Activated T-helper 1 cell treated with anti-CD3 and anti-CD28 coated beads, Interleukin-12 subunit alpha, Interleukin-12 subunit beta, Interleukin-2, Interleukin-4 antibody, amounts not matched to agents 30 ng/mL and 10 ng/mL and 1 ng/mL, durations not matched to agents 14 hours and 24 hours and 36 hours (primary cell): ENCODE measurements around the gene HOXC5. TPM values are rescaled to one million over a fixed set of nuclear protein-coding genes. Genes with fewer than 3 reads are reported as not detected.

Source experiments
- DNase-seq: peaks from one replicate; pipeline ENCODE4 v3.0.0; 2021; ENCODE audit warnings: low spot score
- H3K27ac Mint-ChIP-seq: one replicate; pipeline ENCODE4 v1.8.0; 2021; ENCODE audit warnings: mild to moderate bottlenecking, mixed read lengths
- H3K27me3 Mint-ChIP-seq: one replicate; pipeline ENCODE4 v1.8.0; 2022; ENCODE audit warnings: mild to moderate bottlenecking, moderate library complexity, mixed read lengths; ENCODE audit not compliant: insufficient read depth
- H3K36me3 Mint-ChIP-seq: one replicate; pipeline ENCODE4 v1.8.0; 2021; ENCODE audit warnings: low read depth, mixed read lengths
- H3K4me1 Mint-ChIP-seq: one replicate; pipeline ENCODE4 v1.8.0; 2021; ENCODE audit warnings: low read depth, mixed read lengths
- H3K4me3 Mint-ChIP-seq: one replicate; pipeline ENCODE4 v1.8.0; 2021; ENCODE audit warnings: mild to moderate bottlenecking, moderate library complexity, mixed read lengths
- H3K9me3 Mint-ChIP-seq: one replicate; pipeline ENCODE4 v1.8.0; 2021; ENCODE audit warnings: mixed read lengths
- intact Hi-C: fragments of 100-400 bp; cut with micrococcal nuclease; formaldehyde crosslinking; loops from one replicate; pipeline ENCODE4 v1.15.1; 2024
- total RNA-seq: library from RNA; stranded (reverse); gene quantifications from 2 replicates; pipeline ENCODE4 v1.2.3, GENCODE V29; 2022

The HOXC5 gene
- total RNA-seq, 1 donor from 2014 or later, result not detected

- no peak overlapping the region for H3K4me3 Mint-ChIP-seq
- intact Hi-C loops, result loop anchor here (2.0 to 5.0 kb wide), 3 partner anchors 48 to 102 kb away; partner anchors contain the start of gene HOXC12
- peaks cover 90% of the 10 kb centered on the region for H3K27me3 Mint-ChIP-seq
- no peak for DNase-seq
- H3K4me1 Mint-ChIP-seq, result peaks cover 18% of the 10 kb centered on the region
- H3K36me3 Mint-ChIP-seq, result peaks cover 5% of the 10 kb centered on the region
- H3K27ac Mint-ChIP-seq, result no peak overlapping the region
- H3K9me3 Mint-ChIP-seq, result no peaks in the 10 kb centered on the region
Measured at GRCh38 chr12:54054742-54055194, 21.9 kb downstream of the HOXC5 start.

GRCh38 chr12:54055552-54055951 lies 22.7 kb downstream of the HOXC5 start:
- intact Hi-C loops, result loop anchor here (2.0 kb wide), 1 partner anchor 49 kb away; no protein-coding TSS in a partner anchor
- H3K27ac Mint-ChIP-seq, result no peak overlapping the region
- no peak overlapping the region for H3K4me3 Mint-ChIP-seq
- peaks cover 88% of the 10 kb centered on the region for H3K27me3 Mint-ChIP-seq
- no peaks in the 10 kb centered on the region for H3K9me3 Mint-ChIP-seq
- H3K36me3 Mint-ChIP-seq, result peaks cover 5% of the 10 kb centered on the region
- no peak for DNase-seq
- peaks cover 10% of the 10 kb centered on the region for H3K4me1 Mint-ChIP-seq

GRCh38 chr12:54056110-54056509 lies 23.3 kb downstream of the HOXC5 start:
- Mint-ChIP-seq H3K4me3 (no peak overlapping the region), H3K27ac (peak overlapping the region; percentile 8), H3K27me3 (peaks cover 88% of the 10 kb centered on the region), H3K9me3 (no peaks in the 10 kb centered on the region), H3K4me1 (peaks cover 10% of the 10 kb centered on the region), H3K36me3 (peaks cover 5% of the 10 kb centered on the region)
- no peak for DNase-seq
- intact Hi-C loops, result no loop called here

GRCh38 chr12:54058128-54058768 lies 25.4 kb downstream of the HOXC5 start:
- peaks cover 91% of the 10 kb centered on the region for H3K27me3 Mint-ChIP-seq
- no peaks in the 10 kb centered on the region for H3K9me3 Mint-ChIP-seq
- peaks cover 2% of the 10 kb centered on the region for H3K36me3 Mint-ChIP-seq
- H3K27ac Mint-ChIP-seq, result no peak overlapping the region
- H3K4me3 Mint-ChIP-seq, result no peak overlapping the region
- no peak for DNase-seq
- intact Hi-C loops, result no loop called here
- H3K4me1 Mint-ChIP-seq, result peaks cover 5% of the 10 kb centered on the region

GRCh38 chr12:54059668-54060067 lies 26.8 kb downstream of the HOXC5 start:
- Mint-ChIP-seq H3K27ac (no peak overlapping the region), H3K4me1 (peaks cover under 1% of the 10 kb centered on the region), H3K4me3 (no peak overlapping the region), H3K9me3 (no peaks in the 10 kb centered on the region), H3K36me3 (no peaks in the 10 kb centered on the region), H3K27me3 (peaks cover 89% of the 10 kb centered on the region)
- intact Hi-C loops, result no loop called here
- no peak for DNase-seq

- H3K27ac Mint-ChIP-seq, result no peak overlapping the region
- H3K27me3 Mint-ChIP-seq, result peaks cover 84% of the 10 kb centered on the region
- no peaks in the 10 kb centered on the region for H3K9me3 Mint-ChIP-seq
- H3K36me3 Mint-ChIP-seq, result no peaks in the 10 kb centered on the region
- intact Hi-C loops, result no loop called here
- DNase-seq, result no peak
- H3K4me3 Mint-ChIP-seq, result no peak overlapping the region
- no peaks in the 10 kb centered on the region for H3K4me1 Mint-ChIP-seq
Measured at GRCh38 chr12:54060174-54060974, 27.5 kb downstream of the HOXC5 start.

GRCh38 chr12:54060975-54061778 lies 28.3 kb downstream of the HOXC5 start:
- Mint-ChIP-seq H3K4me1 (no peaks in the 10 kb centered on the region), H3K36me3 (no peaks in the 10 kb centered on the region), H3K4me3 (no peak overlapping the region), H3K27me3 (peaks cover 80% of the 10 kb centered on the region), H3K27ac (no peak overlapping the region), H3K9me3 (no peaks in the 10 kb centered on the region)
- DNase-seq, result no peak
- intact Hi-C loops, result no loop called here

- no peaks in the 10 kb centered on the region for H3K9me3 Mint-ChIP-seq
- H3K27me3 Mint-ChIP-seq, result peaks cover 60% of the 10 kb centered on the region
- DNase-seq, result no peak
- H3K4me3 Mint-ChIP-seq, result no peak overlapping the region
- no peaks in the 10 kb centered on the region for H3K36me3 Mint-ChIP-seq
- intact Hi-C loops, result no loop called here
- no peaks in the 10 kb centered on the region for H3K4me1 Mint-ChIP-seq
- H3K27ac Mint-ChIP-seq, result no peak overlapping the region
Measured at GRCh38 chr12:54065677-54066076, 32.8 kb downstream of the HOXC5 start.

- no peak for DNase-seq
- peaks cover 56% of the 10 kb centered on the region for H3K27me3 Mint-ChIP-seq
- H3K9me3 Mint-ChIP-seq, result no peaks in the 10 kb centered on the region
- H3K36me3 Mint-ChIP-seq, result no peaks in the 10 kb centered on the region
- no peaks in the 10 kb centered on the region for H3K4me1 Mint-ChIP-seq
- no peak overlapping the region for H3K4me3 Mint-ChIP-seq
- intact Hi-C loops, result no loop called here
- H3K27ac Mint-ChIP-seq, result no peak overlapping the region
Measured at GRCh38 chr12:54066408-54066807, 33.6 kb downstream of the HOXC5 start.

GRCh38 chr12:54068418-54069070 lies 35.7 kb downstream of the HOXC5 start:
- Mint-ChIP-seq H3K4me1 (no peaks in the 10 kb centered on the region), H3K4me3 (no peak overlapping the region), H3K27ac (no peak overlapping the region), H3K36me3 (no peaks in the 10 kb centered on the region), H3K9me3 (no peaks in the 10 kb centered on the region), H3K27me3 (peaks cover 47% of the 10 kb centered on the region)
- no peak for DNase-seq
- intact Hi-C loops, result no loop called here

- intact Hi-C loops, result no loop called here
- H3K9me3 Mint-ChIP-seq, result no peaks in the 10 kb centered on the region
- no peak overlapping the region for H3K27ac Mint-ChIP-seq
- no peak for DNase-seq
- no peak overlapping the region for H3K4me3 Mint-ChIP-seq
- peaks cover 40% of the 10 kb centered on the region for H3K27me3 Mint-ChIP-seq
- H3K4me1 Mint-ChIP-seq, result no peaks in the 10 kb centered on the region
- H3K36me3 Mint-ChIP-seq, result no peaks in the 10 kb centered on the region
Measured at GRCh38 chr12:54071942-54072341, 39.1 kb downstream of the HOXC5 start.

- no peak overlapping the region for H3K27ac Mint-ChIP-seq
- no peaks in the 10 kb centered on the region for H3K9me3 Mint-ChIP-seq
- H3K4me3 Mint-ChIP-seq, result no peak overlapping the region
Measured at GRCh38 chr12:54074308-54074707, 41.5 kb downstream of the HOXC5 start.

More at GRCh38 chr12:54074308-54074707, 41.5 kb downstream of the HOXC5 start:
- DNase-seq, result no peak
- Mint-ChIP-seq H3K4me1 (no peaks in the 10 kb centered on the region), H3K36me3 (no peaks in the 10 kb centered on the region), H3K27me3 (peaks cover 35% of the 10 kb centered on the region)
- intact Hi-C loops, result no loop called here
